Measurements from ENCODE around the gene KCNIP1.

The KCNIP1 gene

GRCh38 chr5:170563824-170564567, 60.2 kb downstream of the KCNIP1 start:
- DNase-seq (ENCODE audit: low read depth, low spot score) = no peak

DNA sequence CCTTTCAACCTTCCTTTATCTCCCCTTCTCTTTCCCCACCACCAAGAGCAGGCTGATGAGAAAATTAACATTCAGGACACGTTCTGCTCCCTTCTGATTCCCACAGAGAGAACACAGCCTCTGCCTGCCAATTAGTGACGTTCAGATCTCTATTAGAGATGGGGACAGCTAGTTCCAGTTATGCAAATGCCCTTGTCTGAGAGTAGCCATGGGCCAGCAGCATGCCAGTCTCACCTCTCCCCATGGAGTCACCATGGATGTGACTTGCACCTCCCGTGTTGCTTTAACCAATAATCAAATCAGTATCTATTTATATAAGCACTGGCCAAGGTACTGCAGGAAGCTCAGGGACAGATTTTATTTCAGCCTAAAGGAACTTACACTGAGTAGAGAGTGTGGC, 61.3 kb downstream of the KCNIP1 start:
- DNase-seq (ENCODE audit: low read depth, low spot score) = no peak

GRCh38 chr5:170569101-170569500, 65.3 kb downstream of the KCNIP1 start:
- DNase-seq (ENCODE audit: low read depth, low spot score) = no peak

- DNase-seq (ENCODE audit: low read depth, low spot score) = no peak
Measured at GRCh38 chr5:170570476-170570875, 66.7 kb downstream of the KCNIP1 start.

- DNase-seq (ENCODE audit: low read depth, low spot score) = no peak
Measured at GRCh38 chr5:170571281-170571731, 67.5 kb downstream of the KCNIP1 start.

- DNase-seq (ENCODE audit: low read depth, low spot score) = no peak
Measured at GRCh38 chr5:170571875-170572852, 68.3 kb downstream of the KCNIP1 start.

GRCh38 chr5:170573114-170573513, 69.3 kb downstream of the KCNIP1 start:
- DNase-seq (ENCODE audit: low read depth, low spot score) = no peak

- no peak for DNase-seq (ENCODE audit: low read depth, low spot score)
Measured at GRCh38 chr5:170573660-170574059, 69.8 kb downstream of the KCNIP1 start.

DNA sequence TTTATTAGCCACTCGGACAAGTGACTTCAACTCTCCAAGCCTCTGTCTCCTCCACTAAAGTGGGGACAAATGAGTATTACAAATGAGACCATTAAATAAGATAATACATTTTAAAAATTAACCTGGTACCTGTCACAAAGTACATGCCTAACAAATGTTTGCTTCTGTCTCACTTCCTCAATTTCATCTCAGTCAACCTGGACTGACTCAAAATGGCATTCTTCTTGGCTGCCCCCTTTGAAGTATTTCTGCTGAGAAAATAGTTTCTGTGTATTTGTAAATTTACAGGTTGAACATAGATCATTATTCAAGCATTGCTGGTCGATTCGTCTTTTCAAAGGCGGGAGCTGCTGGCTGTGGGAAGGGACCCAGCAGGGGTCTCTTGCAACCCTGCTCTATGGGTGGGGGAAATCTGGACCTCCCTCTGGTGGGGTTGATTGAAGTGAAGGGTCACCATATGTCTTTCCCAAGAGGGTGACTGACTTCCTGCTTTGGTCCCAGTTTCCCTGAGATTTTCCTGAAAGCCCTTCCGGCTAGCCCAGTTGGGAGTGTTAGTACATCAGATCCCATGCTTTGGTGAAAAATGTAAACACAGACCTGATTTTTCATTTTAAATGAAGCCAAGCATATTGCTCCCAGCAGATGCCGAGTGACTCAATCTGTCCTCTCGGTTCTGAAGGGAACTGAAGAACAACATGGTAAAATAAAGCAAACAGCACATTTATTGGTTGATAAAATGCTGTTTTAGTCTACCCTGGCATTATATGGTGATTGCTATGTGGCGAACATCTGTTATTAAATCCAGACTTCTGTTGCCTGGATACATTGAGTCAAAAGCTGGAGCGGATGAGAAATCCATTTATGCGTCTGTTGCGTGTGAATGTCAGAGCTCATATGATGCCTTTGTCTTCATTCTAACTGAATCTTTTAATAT, 73.0 kb downstream of the KCNIP1 start:
- no peak for DNase-seq (ENCODE audit: low read depth, low spot score)

GRCh38 chr5:170579601-170580000, 75.8 kb downstream of the KCNIP1 start:
- DNase-seq (ENCODE audit: low read depth, low spot score) = no peak

DNA sequence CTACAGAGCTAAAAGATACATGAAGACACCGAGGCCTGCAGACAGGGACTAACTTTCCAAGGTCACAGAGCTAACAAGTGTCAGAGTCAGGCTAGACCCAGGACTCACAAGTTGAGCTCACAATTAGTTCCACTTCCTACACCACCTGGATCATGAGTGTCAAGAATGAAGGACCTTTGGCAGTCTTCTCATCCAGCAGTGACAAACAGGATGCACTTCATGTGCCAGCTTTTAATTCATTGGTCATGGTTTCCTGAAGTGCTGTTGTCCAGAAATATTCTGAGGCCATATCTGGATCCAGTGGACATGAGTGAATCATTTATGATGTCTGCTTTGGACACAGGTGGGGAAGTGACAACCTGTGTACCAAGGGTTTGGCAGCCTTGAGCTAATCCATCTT, 77.4 kb downstream of the KCNIP1 start:
- no peak for DNase-seq (ENCODE audit: low read depth, low spot score)

- DNase-seq (ENCODE audit: low read depth, low spot score) = no peak
Measured at GRCh38 chr5:170582644-170583330, 79.0 kb downstream of the KCNIP1 start.

DNA sequence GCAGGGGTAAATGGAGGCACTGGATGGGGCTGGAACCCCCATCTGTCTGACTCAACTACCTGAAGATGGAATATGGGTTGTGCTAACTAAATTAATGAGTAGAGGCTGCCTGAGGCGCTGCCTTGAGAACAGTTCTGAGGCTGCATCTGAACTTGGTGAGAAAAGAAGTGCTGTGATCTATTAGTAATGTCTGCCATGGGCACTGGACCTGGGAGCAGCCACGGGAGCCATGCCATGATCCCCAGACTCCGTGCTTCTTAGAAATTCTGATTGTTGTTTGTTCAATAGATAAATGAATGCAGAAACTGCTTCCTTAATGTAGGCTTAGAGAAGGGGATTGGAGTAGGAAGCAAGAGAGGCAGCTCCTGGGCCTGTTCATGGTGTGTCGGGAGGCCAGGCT, 80.2 kb downstream of the KCNIP1 start:
- no peak for DNase-seq (ENCODE audit: low read depth, low spot score)

DNA sequence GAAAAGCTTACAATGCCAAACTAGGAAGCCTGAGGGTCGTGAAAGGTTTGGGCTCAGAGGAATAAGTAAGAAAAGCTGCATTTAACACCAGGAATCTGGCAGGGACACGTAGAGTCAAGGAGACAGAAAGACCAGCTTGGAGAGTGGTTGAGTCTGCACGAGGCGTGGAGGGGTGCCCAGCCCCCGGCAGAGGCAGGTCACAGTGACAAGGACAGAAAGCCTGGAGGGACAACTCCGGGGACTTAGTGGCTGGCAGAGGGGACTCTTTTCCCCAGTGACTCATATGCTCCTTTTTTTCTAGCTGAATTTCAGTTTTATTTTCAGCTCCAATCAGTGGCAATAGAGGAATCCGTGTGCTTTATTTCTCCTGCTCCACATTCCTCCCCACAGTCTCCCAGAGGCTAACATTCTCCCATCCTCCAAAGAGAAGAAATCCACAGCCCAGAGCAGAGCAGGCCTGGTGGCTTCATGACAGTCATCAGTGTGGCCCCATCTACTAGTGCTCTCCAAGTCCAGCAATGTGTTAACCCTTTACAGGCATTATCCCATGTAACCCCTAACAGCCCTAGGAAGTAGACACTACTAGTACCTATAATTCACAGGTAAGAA, 80.7 kb downstream of the KCNIP1 start:
- DNase-seq (ENCODE audit: low read depth, low spot score) = no peak

GRCh38 chr5:170585273-170585948, 81.6 kb downstream of the KCNIP1 start:
- DNase-seq (ENCODE audit: low read depth, low spot score) = no peak

DNA sequence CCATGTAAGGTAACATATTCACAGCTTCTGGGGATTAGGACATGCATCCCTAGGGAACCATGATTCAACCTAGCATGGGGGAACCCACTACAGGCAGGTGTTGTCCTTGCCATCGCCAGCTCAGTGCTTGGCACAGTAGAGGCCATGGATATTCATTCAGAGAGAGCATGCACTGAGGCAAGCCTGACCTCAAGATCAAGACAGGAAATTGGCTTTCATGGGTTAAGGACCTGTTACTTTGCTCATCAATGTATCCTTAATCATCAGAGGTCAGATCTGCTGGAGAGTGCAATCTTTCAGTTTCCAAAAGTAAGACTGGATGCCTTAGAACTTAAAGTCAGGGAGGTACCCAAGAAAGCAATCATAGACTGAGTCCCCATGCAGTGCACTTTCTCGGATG, 84.0 kb downstream of the KCNIP1 start:
- DNase-seq (ENCODE audit: low read depth, low spot score) = no peak

GRCh38 chr5:170589643-170590042, 85.8 kb downstream of the KCNIP1 start:
- no peak for DNase-seq (ENCODE audit: low read depth, low spot score)

DNA sequence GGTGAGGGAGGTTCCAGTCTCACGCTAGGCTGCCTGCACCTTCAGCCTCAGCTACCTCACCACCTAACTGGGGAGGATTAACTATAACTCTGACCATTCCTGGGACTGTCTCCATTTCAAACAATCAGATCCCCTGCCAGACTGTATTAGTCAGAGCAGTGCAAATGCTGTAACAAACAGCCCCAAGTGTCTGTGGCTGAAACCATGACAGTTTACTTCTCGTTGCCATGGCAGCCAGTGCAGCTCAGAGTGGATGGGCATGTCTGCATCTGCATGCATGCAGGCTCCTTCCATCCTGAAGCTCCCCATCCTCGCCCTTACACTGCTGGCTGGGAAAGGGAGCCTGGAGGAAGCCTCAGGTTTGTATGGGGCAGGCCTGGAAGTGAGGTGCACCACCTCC, 86.7 kb downstream of the KCNIP1 start:
- no peak for DNase-seq (ENCODE audit: low read depth, low spot score)

DNA sequence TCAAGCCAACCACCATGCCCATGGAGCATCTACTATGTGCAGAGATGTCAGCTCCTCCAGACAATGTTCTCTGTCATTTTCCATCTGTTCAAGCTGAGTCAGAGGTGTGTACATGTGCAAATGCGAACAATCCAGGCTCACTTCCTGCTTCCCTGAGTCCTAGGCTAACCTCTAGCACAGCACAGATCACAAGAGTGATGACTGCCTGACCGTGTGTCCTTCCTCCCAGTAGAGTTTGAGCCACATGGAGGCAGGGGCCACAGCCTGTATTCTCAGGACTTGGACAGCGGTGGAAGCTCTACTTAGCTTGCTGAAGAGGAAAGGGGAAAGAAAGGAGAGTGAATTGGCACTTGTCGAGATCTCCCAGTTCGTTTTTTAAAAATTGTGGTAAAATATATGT, 87.2 kb downstream of the KCNIP1 start:
- no peak for DNase-seq (ENCODE audit: low read depth, low spot score)

GRCh38 chr5:170596482-170597044, 92.7 kb downstream of the KCNIP1 start:
- no peak for DNase-seq (ENCODE audit: low read depth, low spot score)
